Fibroblast of peridontal ligament (primary cell): ENCODE results near the gene GYPE.
"Not testable (repeated sequence)": the region's sequence is repeated elsewhere in the genome, so short reads cannot be mapped to it uniquely, and the experiment has no call there.

Experiments
- DNase-seq: peaks from one replicate; pipeline ENCODE4 v3.0.0-alpha.2; 2010; ENCODE audit errors: extremely low read depth

The GYPE gene

DNA sequence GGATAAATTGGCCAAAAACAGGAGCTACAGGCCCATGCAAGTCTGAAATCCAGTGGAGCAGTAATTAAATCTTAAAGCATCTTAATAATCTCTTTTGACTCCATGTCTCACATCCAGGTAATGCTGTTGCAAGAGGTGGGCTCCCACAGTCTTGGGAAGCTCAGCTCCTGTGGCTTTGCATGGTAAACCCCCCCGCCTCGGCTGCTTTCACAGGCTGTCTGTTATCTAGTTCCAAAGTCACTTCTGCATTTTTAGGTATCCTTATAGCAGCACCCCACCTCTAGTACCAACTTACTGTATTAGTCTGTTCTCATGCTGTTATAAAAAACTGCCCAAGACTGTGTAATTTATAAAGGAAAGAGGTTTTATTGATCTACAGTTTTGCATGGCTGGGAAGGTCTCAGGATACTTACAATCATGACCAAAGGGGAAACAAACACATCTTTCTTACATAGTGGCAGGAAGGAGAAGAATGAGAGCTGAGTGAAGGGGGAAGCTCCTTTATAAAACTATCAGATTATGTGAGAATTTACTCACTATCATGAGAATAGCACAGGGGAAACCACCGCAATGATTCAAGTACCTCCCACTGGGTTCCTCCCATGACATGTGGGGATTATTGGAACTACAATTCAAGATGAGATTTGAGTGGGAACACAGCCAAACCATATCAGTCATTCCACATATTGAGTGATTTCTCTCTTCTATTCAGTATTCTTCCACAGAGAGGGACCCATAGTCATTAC, 34.7 kb downstream of the GYPE start:
- not testable (repeated sequence) for DNase-seq

DNA sequence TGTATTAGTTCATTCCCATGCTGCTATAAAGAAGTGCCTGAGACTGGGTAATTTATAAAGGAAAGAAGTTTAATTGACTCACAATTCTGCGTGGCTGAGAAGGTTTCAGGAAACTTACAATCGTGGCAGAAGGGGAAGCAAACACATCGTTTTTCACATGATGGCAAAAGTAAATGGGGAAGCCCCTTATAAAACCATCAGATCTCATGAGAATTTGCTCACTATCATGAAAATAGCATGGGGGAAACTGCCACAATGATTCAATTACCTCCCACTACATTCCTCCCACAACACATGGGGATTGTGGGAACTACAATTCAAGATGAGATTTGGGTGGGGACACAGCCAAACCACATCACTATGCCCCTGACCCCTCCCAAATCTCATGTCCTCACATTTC, 35.4 kb downstream of the GYPE start:
- not testable (repeated sequence) for DNase-seq

DNA sequence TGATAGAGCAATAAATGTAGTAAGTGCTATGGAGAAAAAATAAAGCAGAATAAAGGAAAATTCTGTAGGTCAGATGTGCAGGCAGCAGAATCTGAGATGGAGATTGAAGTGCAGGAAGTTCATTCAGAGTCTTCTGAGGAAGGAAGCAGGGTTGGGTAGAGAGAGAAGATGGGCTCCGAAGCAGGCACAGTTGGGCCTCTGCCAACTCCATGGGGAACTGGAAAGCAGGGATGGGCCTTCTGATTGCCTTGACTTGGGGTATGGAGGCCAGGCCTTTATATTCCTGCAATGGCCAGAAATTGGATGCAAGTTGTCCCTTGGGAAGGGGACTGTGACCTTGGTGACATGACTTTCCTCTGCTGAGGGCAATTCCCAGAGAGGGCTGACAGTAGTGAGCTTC, 42.6 kb downstream of the GYPE start:
- DNase-seq: not testable (repeated sequence)

- DNase-seq: no peak
These were observed 46.9 kb downstream of the GYPE start for GRCh38 chr4:143858456-143858855.

GRCh38 chr4:143857391-143858336, 47.7 kb downstream of the GYPE start:
- DNase-seq: not testable (repeated sequence)

DNA sequence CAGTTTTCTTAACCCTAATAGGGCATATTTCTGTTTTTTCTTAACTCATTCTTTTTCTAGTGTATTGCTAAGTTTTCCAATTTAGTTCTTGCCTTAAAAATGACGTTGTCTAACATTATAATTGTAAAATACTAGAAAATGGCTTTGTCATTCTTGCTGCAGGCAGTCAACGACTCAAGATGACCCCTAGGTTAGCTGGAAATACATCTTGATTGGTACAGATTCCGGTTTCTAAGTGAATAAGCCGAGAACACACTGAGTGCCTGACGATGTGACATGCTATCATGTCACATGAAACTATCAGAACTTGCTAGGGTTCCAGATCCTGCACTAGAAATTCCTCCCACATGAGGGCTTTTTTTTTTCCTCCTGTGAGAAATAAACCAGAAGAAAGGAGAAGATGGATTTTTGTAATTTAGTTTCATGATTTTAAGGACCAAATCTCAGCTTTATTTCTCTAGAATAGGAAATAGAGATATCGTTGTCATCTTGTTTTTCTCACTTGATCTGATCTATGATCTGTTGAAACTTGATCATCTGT, 49.3 kb downstream of the GYPE start:
- DNase-seq: not testable (repeated sequence)

DNA sequence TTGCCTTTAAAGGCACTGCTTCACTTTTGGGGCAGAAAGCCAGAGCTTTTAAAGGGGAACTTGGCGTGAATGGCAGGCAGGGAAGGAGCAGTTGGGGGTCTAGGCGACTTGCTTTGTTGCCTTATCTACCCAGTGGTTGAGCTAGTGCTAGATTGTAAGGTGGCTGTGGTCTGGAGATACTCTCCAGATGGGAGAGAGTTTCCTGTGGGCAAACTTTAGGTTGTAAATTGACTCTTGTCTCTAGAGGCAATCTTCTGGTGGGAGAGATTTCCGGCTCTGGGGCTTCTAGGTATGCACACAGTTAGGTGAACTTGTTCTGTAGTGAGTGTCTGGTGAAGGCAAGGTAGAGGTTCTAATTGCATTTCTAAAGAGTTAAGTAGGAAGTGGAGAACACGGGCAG, 50.7 kb downstream of the GYPE start:
- DNase-seq: not testable (repeated sequence)

DNA sequence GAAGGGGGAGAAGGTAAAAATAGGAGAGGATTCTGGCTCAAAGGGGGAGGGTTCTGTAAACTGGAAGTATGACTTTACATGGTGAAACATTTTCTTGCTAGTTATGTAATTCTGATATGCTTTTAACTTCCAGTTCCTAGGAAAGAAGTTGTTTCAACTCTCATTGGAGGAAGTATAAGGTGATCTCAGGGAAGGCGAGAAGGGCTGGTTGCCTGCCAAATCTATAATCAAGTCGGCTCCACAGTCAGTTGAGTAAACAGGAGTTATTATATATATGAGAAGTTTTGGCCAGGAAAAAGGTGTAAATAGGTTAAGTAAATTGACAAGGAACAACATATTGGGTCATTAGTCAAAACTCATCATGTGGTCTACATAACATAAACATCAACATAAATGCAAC, 56.1 kb downstream of the GYPE start:
- not testable (repeated sequence) for DNase-seq

DNA sequence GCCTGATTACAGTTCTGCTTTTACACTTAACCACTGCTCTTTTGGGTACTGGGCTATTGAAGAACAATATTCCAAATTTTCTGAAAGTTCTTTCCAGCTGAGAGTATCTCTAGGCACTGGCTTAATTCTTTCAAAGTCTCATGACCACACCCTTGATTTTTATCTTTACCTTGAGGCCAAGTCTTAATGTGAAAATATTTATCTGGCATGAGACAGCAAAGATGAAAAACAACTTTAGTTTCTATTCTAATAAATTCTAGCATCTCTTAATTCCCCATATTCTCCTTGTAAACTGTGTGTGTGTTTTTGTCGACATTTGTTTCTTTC, 61.9 kb downstream of the GYPE start:
- DNase-seq: not testable (repeated sequence)

DNA sequence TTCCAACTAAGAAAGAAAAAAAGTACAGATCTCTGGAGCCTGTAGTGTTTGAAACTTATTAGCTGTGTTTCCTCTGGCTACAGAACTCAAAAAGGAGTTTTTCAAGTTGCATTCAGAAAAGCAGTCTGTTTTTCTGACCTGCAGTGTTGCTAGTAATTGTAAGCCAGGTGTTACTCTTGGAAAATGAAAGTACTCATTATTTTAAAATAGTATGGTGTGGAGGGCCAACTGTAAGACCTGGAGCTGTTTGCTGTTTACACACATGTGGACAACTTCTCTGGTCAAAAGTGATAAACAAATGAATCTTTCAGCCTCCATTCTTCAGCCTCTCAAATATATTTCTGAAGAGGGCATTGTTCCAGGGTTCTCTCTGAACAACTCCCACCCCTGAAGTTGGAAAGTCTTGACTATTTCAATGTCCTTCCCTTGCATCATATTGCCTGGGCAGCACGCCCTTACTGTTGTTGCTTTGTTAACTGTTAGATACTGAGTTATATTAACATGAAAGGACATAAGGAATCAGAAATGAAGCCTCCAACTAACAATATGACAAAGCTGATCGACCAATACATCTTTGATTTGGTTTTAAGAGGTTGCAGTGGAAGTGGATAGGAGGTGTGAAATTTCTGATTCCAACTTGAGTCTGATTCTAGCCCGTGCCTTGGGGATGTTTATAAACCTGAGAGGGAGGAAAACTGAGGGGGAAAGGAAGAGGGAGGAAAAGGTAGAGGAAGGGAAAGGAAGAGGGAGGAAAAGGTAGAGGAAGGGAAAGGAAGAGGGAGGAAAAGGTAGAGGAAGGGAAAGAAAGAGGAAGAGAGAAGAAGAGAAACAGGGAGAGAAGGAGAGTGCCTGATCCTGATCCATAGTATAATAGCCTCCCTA, 62.5 kb downstream of the GYPE start:
- peak; percentile 3 for DNase-seq

GRCh38 chr4:143839413-143839812, 65.9 kb downstream of the GYPE start:
- not testable (repeated sequence) for DNase-seq

- not testable (repeated sequence) for DNase-seq
These were observed 71.2 kb downstream of the GYPE start for GRCh38 chr4:143834196-143834595.

DNA sequence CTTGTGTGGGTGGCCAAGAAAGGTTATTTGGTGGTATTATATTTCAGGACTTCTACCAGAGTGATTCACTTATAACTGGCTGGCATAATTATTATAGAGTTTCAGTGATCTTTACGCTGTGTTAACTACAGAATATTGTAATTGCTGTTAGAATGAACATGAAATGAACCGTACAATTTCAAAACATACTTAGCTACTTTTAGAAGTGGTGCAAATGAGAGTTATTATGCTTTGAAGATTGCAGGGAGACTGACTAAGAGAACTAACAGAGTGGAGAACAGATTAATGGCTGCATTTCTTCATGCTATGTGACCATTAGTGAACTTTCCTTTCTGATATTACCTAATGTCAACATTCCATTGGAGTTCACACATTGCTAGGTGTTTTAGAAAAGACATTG, 71.7 kb downstream of the GYPE start:
- not testable (repeated sequence) for DNase-seq

GRCh38 chr4:143830576-143830975, 74.8 kb downstream of the GYPE start:
- not testable (repeated sequence) for DNase-seq

DNA sequence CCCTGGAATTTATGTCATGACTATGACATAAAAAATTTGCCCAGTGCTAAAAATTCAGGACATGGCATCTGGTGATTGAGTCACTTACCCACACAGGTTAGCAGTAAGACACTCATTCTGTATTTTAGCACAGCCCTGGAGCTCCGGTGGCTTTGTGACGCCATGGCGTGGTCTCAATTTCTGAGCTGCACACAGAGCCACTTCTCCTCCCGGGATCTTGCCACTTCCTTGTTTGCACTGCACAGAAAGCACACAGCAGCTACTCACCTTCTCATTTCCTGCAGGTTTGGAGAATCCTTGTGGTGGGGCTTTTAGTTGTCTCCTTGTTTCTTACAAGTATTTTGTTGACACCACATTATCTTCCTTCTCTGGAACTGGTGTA, 76.1 kb downstream of the GYPE start:
- DNase-seq: not testable (repeated sequence)
